Activated naive CD4-positive, alpha-beta T cell treated with anti-CD3 and anti-CD28 coated beads for 36 hours (primary cell): ENCODE measurements around the gene TMCO2. TPM values are rescaled to one million over a fixed set of nuclear protein-coding genes. Genes with fewer than 3 reads are reported as not detected.
A peak's percentile ranks its signal among the peaks of the same experiment; 100 is the strongest.

Experiments used
- CTCF ChIA-PET: fragments of 350-600 bp; sonication (Branson Sonifier 250); formaldehyde crosslinking; loops from one replicate; lab custom pipeline; 2021; ENCODE audit warnings: antibody characterized with exemption; lab: Charles Lee
- DNase-seq: peaks from one replicate; pipeline ENCODE4 v3.0.0-alpha.2; 2020
- H3K27ac Mint-ChIP-seq: one replicate; pipeline ENCODE4 v1.8.0; 2021; ENCODE audit warnings: mild to moderate bottlenecking, mixed read lengths
- H3K27me3 Mint-ChIP-seq: one replicate; pipeline ENCODE4 v1.8.0; 2021; ENCODE audit warnings: low read depth, mixed read lengths
- H3K36me3 Mint-ChIP-seq: one replicate; pipeline ENCODE4 v1.8.0; 2021; ENCODE audit warnings: low read depth, mixed read lengths
- H3K4me1 Mint-ChIP-seq: one replicate; pipeline ENCODE4 v1.8.0; 2021; ENCODE audit warnings: low read depth, mixed read lengths
- H3K4me3 Mint-ChIP-seq: one replicate; pipeline ENCODE4 v1.8.0; 2021; ENCODE audit warnings: mild to moderate bottlenecking, moderate library complexity, mixed read lengths
- H3K9me3 Mint-ChIP-seq: one replicate; pipeline ENCODE4 v1.8.0; 2021; ENCODE audit warnings: mixed read lengths
- intact Hi-C: fragments of 100-400 bp; cut with micrococcal nuclease; formaldehyde crosslinking; loops from one replicate; pipeline ENCODE4 v1.15.1; 2023
- total RNA-seq, 2 experiments: library from RNA; stranded (reverse); gene quantifications; one replicate each; pipeline ENCODE4 v1.2.3, GENCODE V29; 2021

Gene TMCO2
- total RNA-seq, 2 experiments from 2014 or later, result not detected

- peaks cover 51% of the 10 kb centered on the region for H3K4me1 Mint-ChIP-seq
- peak overlapping the region; percentile 20 for H3K4me3 Mint-ChIP-seq
- CTCF ChIA-PET, result interaction anchor here (0.7 to 2.1 kb wide), 8 partner anchors 9 to 210 kb away, joined by 3 to 7 read pairs (median 4); no protein-coding TSS in a partner anchor
These were observed 6.4 kb upstream of the TMCO2 start for GRCh38 chr1:40241362-40241761.

GRCh38 chr1:40243351-40243750 is 4.4 kb upstream of the TMCO2 start:
- peaks cover 39% of the 10 kb centered on the region for H3K4me1 Mint-ChIP-seq
- peaks cover 15% of the 10 kb centered on the region for H3K36me3 Mint-ChIP-seq
- CTCF ChIA-PET, result interaction anchor here (0.6 to 1.0 kb wide), 5 partner anchors 19 to 441 kb away, joined by 3 read pairs; no protein-coding TSS in a partner anchor
- no peaks in the 10 kb centered on the region for H3K27me3 Mint-ChIP-seq
- no peak for DNase-seq
- peaks cover 8% of the 10 kb centered on the region for H3K9me3 Mint-ChIP-seq
- no peak overlapping the region for H3K4me3 Mint-ChIP-seq
- no peak overlapping the region for H3K27ac Mint-ChIP-seq
- intact Hi-C loops, result loop anchor here (5.0 kb wide), 1 partner anchor 196 kb away; no protein-coding TSS in a partner anchor

More at GRCh38 chr1:40241362-40241761, 6.4 kb upstream of the TMCO2 start:
- H3K27me3 Mint-ChIP-seq, result no peaks in the 10 kb centered on the region
- H3K36me3 Mint-ChIP-seq, result peaks cover 34% of the 10 kb centered on the region
- intact Hi-C loops, result loop anchor here (1.0 to 5.0 kb wide), 7 partner anchors 17 to 210 kb away; partner anchors contain the start of gene ZMPSTE24
- DNase-seq, result no peak
- peak overlapping the region; percentile 89 for H3K27ac Mint-ChIP-seq
- H3K9me3 Mint-ChIP-seq, result peaks cover 13% of the 10 kb centered on the region

GRCh38 chr1:40244138-40244744 is 3.5 kb upstream of the TMCO2 start:
- Mint-ChIP-seq H3K27me3 (no peaks in the 10 kb centered on the region), H3K4me1 (peaks cover 39% of the 10 kb centered on the region), H3K4me3 (no peak overlapping the region), H3K27ac (no peak overlapping the region), H3K36me3 (peaks cover 10% of the 10 kb centered on the region), H3K9me3 (peaks cover 2% of the 10 kb centered on the region)
- DNase-seq, result no peak
- CTCF ChIA-PET, result no interaction called here
- intact Hi-C loops, result loop anchor here (5.0 kb wide), 1 partner anchor 197 kb away; no protein-coding TSS in a partner anchor

GRCh38 chr1:40245686-40246085 is 2.1 kb upstream of the TMCO2 start:
- H3K4me1 Mint-ChIP-seq, result peaks cover 33% of the 10 kb centered on the region
- H3K27me3 Mint-ChIP-seq, result no peaks in the 10 kb centered on the region
- DNase-seq, result no peak
- intact Hi-C loops, result no loop called here
- CTCF ChIA-PET, result interaction anchor here (1.0 kb wide), 1 partner anchor 22 kb away, joined by 3 read pairs; no protein-coding TSS in a partner anchor
- H3K36me3 Mint-ChIP-seq, result no peaks in the 10 kb centered on the region
- no peaks in the 10 kb centered on the region for H3K9me3 Mint-ChIP-seq
- no peak overlapping the region for H3K4me3 Mint-ChIP-seq
- H3K27ac Mint-ChIP-seq, result no peak overlapping the region

- CTCF ChIA-PET, result no interaction called here
- intact Hi-C loops, result no loop called here
- no peak overlapping the region for H3K27ac Mint-ChIP-seq
- no peaks in the 10 kb centered on the region for H3K9me3 Mint-ChIP-seq
- no peak overlapping the region for H3K4me3 Mint-ChIP-seq
- no peak for DNase-seq
- peaks cover 16% of the 10 kb centered on the region for H3K4me1 Mint-ChIP-seq
- no peaks in the 10 kb centered on the region for H3K36me3 Mint-ChIP-seq
- H3K27me3 Mint-ChIP-seq, result no peaks in the 10 kb centered on the region
These were observed 675 bp downstream of the TMCO2 start for GRCh38 chr1:40248412-40248811.

- Mint-ChIP-seq H3K4me3 (no peak overlapping the region), H3K27me3 (no peaks in the 10 kb centered on the region), H3K36me3 (no peaks in the 10 kb centered on the region), H3K27ac (no peak overlapping the region), H3K9me3 (no peaks in the 10 kb centered on the region), H3K4me1 (peaks cover 5% of the 10 kb centered on the region)
- intact Hi-C loops, result no loop called here
- no peak for DNase-seq
- CTCF ChIA-PET, result no interaction called here
These were observed 3.7 kb downstream of the TMCO2 start for GRCh38 chr1:40251456-40251855.

GRCh38 chr1:40252601-40253000 is 4.9 kb downstream of the TMCO2 start:
- CTCF ChIA-PET, result no interaction called here
- intact Hi-C loops, result no loop called here
- H3K4me3 Mint-ChIP-seq, result no peak overlapping the region
- no peaks in the 10 kb centered on the region for H3K27me3 Mint-ChIP-seq
- H3K9me3 Mint-ChIP-seq, result no peaks in the 10 kb centered on the region
- DNase-seq, result no peak
- no peak overlapping the region for H3K27ac Mint-ChIP-seq
- peaks cover 9% of the 10 kb centered on the region for H3K4me1 Mint-ChIP-seq
- no peaks in the 10 kb centered on the region for H3K36me3 Mint-ChIP-seq

GRCh38 chr1:40255231-40255630 is 7.5 kb downstream of the TMCO2 start:
- intact Hi-C loops, result no loop called here
- no peaks in the 10 kb centered on the region for H3K9me3 Mint-ChIP-seq
- no peak for DNase-seq
- peaks cover 5% of the 10 kb centered on the region for H3K36me3 Mint-ChIP-seq
- H3K27ac Mint-ChIP-seq, result no peak overlapping the region
- H3K4me3 Mint-ChIP-seq, result no peak overlapping the region
- no peaks in the 10 kb centered on the region for H3K27me3 Mint-ChIP-seq
- H3K4me1 Mint-ChIP-seq, result peaks cover 20% of the 10 kb centered on the region
- CTCF ChIA-PET, result interaction anchor here (0.6 to 3.7 kb wide), 3 partner anchors 14 to 177 kb away, joined by 3 to 15 read pairs (median 3); no protein-coding TSS in a partner anchor

- Mint-ChIP-seq H3K4me3 (peak overlapping the region; percentile 99), H3K9me3 (no peaks in the 10 kb centered on the region), H3K27ac (peak overlapping the region; percentile 100), H3K36me3 (peaks cover 16% of the 10 kb centered on the region), H3K27me3 (no peaks in the 10 kb centered on the region), H3K4me1 (peaks cover 29% of the 10 kb centered on the region)
- no peak for DNase-seq
- CTCF ChIA-PET, result interaction anchor here (3.7 kb wide), 1 partner anchor 103 kb away, joined by 15 read pairs; no protein-coding TSS in a partner anchor
- intact Hi-C loops, result no loop called here
These were observed 8.8 kb downstream of the TMCO2 start for GRCh38 chr1:40256401-40257084.

GRCh38 chr1:40257313-40257687 is 9.6 kb downstream of the TMCO2 start:
- intact Hi-C loops, result no loop called here
- Mint-ChIP-seq H3K9me3 (no peaks in the 10 kb centered on the region), H3K36me3 (peaks cover 21% of the 10 kb centered on the region), H3K4me1 (peaks cover 31% of the 10 kb centered on the region), H3K27ac (peak overlapping the region; percentile 100), H3K27me3 (no peaks in the 10 kb centered on the region), H3K4me3 (peak overlapping the region; percentile 99)
- DNase-seq, result peak; percentile 47
- CTCF ChIA-PET, result interaction anchor here (1.0 to 3.7 kb wide), 3 partner anchors 46 to 104 kb away, joined by 3 to 15 read pairs (median 3); no protein-coding TSS in a partner anchor

GRCh38 chr1:40257688-40258444 is 10.1 kb downstream of the TMCO2 start, which contains the start of gene ZMPSTE24:
Gene ZMPSTE24 (plus strand): TSS chr1:40258236. CDS start chr1:40258272, 36 bp downstream.
- peak; percentile 98 for DNase-seq
- Mint-ChIP-seq H3K9me3 (no peaks in the 10 kb centered on the region), H3K4me1 (peaks cover 35% of the 10 kb centered on the region), H3K27me3 (no peaks in the 10 kb centered on the region), H3K27ac (peak within 1 kb of the TSS; percentile 100), H3K4me3 (peak within 1 kb of the TSS; percentile 99), H3K36me3 (peaks cover 25% of the 10 kb centered on the region)
- intact Hi-C loops, result loop anchor here (1.0 to 2.0 kb wide), 8 partner anchors 17 to 273 kb away; partner anchors contain the start of genes CAP1, RLF and ZNF684
- CTCF ChIA-PET, result interaction anchor here (1.0 to 3.7 kb wide), 3 partner anchors 47 to 105 kb away, joined by 3 to 15 read pairs (median 3); no protein-coding TSS in a partner anchor
